Measurements from ENCODE around the gene BTK.

BTK gene

GRCh38 chrX:101393530-101394305, 7.7 kb upstream of the BTK start:
- Histone ChIP-seq H3K36me3 (ENCODE audit: insufficient read depth, low read length) (peaks cover 20% of the 10 kb centered on the region; the same call in 1 of the 2 replicates), H3K4me3 (ENCODE audit: low read depth, low read length) (peak overlapping the region; percentile 21; the same call in 1 of the 2 replicates), H3K27me3 (ENCODE audit: insufficient read depth, low read length) (no peaks in the 10 kb centered on the region), H3K27ac (ENCODE audit: low read depth, low read length) (peak overlapping the region; percentile 47), H2AFZ (ENCODE audit: low read length, unreplicated experiment) (no peak overlapping the region), H3K79me2 (ENCODE audit: control insufficient read depth, insufficient read depth, low read length, unreplicated experiment) (peaks cover 27% of the 10 kb centered on the region), H3K4me1 (ENCODE audit: control insufficient read depth, insufficient read depth, low read length, unreplicated experiment) (peaks cover 8% of the 10 kb centered on the region)

GRCh38 chrX:101391831-101392230, 5.8 kb upstream of the BTK start:
- Histone ChIP-seq H3K79me2 (ENCODE audit: control insufficient read depth, insufficient read depth, low read length, unreplicated experiment) (peaks cover 27% of the 10 kb centered on the region), H3K4me1 (ENCODE audit: control insufficient read depth, insufficient read depth, low read length, unreplicated experiment) (peaks cover 8% of the 10 kb centered on the region), H2AFZ (ENCODE audit: low read length, unreplicated experiment) (no peak overlapping the region), H3K36me3 (ENCODE audit: insufficient read depth, low read length) (peaks cover 20% of the 10 kb centered on the region; the same call in 1 of the 2 replicates), H3K27ac (ENCODE audit: low read depth, low read length) (peak overlapping the region; percentile 74), H3K27me3 (ENCODE audit: insufficient read depth, low read length) (no peaks in the 10 kb centered on the region), H3K4me3 (ENCODE audit: low read depth, low read length) (peak overlapping the region; percentile 82)

GRCh38 chrX:101390664-101391525, 4.9 kb upstream of the BTK start, which contains the start of gene RPL36A:
RPL36A (plus strand) TSS chrX:101391011; CDS start chrX:101391044, 33 bp downstream.
- H3K79me2 ChIP-seq (ENCODE audit: control insufficient read depth, insufficient read depth, low read length, unreplicated experiment): peaks cover 27% of the 10 kb centered on the region

GRCh38 chrX:101388604-101389003, 2.6 kb upstream of the BTK start:
- H3K4me1 ChIP-seq (ENCODE audit: control insufficient read depth, insufficient read depth, low read length, unreplicated experiment): peaks cover 6% of the 10 kb centered on the region
- peaks cover 19% of the 10 kb centered on the region; the same call in 1 of the 2 replicates for H3K36me3 ChIP-seq (ENCODE audit: insufficient read depth, low read length)
- no peak overlapping the region for H3K4me3 ChIP-seq (ENCODE audit: low read depth, low read length)
- H3K27ac ChIP-seq (ENCODE audit: low read depth, low read length): no peak overlapping the region
- H2AFZ ChIP-seq (ENCODE audit: low read length, unreplicated experiment): no peak overlapping the region
- peaks cover 24% of the 10 kb centered on the region for H3K79me2 ChIP-seq (ENCODE audit: control insufficient read depth, insufficient read depth, low read length, unreplicated experiment)
- H3K27me3 ChIP-seq (ENCODE audit: insufficient read depth, low read length): no peaks in the 10 kb centered on the region

More at GRCh38 chrX:101390664-101391525, 4.9 kb upstream of the BTK start, which contains the start of gene RPL36A:
- Histone ChIP-seq H3K4me1 (ENCODE audit: control insufficient read depth, insufficient read depth, low read length, unreplicated experiment) (peaks cover 8% of the 10 kb centered on the region), H3K36me3 (ENCODE audit: insufficient read depth, low read length) (peaks cover 20% of the 10 kb centered on the region; the same call in 1 of the 2 replicates), H2AFZ (ENCODE audit: low read length, unreplicated experiment) (peak within 1 kb of the TSS; percentile 76), H3K27ac (ENCODE audit: low read depth, low read length) (peak within 1 kb of the TSS; percentile 74), H3K4me3 (ENCODE audit: low read depth, low read length) (peak within 1 kb of the TSS; percentile 82), H3K27me3 (ENCODE audit: insufficient read depth, low read length) (no peaks in the 10 kb centered on the region)

- Histone ChIP-seq H3K4me1 (ENCODE audit: control insufficient read depth, insufficient read depth, low read length, unreplicated experiment) (no peaks in the 10 kb centered on the region), H3K27ac (ENCODE audit: low read depth, low read length) (no peak overlapping the region), H2AFZ (ENCODE audit: low read length, unreplicated experiment) (no peak overlapping the region), H3K4me3 (ENCODE audit: low read depth, low read length) (no peak overlapping the region), H3K79me2 (ENCODE audit: control insufficient read depth, insufficient read depth, low read length, unreplicated experiment) (peaks cover 7% of the 10 kb centered on the region), H3K36me3 (ENCODE audit: insufficient read depth, low read length) (peaks cover 3% of the 10 kb centered on the region; the same call in 1 of the 2 replicates), H3K27me3 (ENCODE audit: insufficient read depth, low read length) (no peaks in the 10 kb centered on the region)
These were observed 523 bp upstream of the BTK start for GRCh38 chrX:101386542-101386885.

- Histone ChIP-seq H3K4me3 (ENCODE audit: low read depth, low read length) (no peak overlapping the region), H3K4me1 (ENCODE audit: control insufficient read depth, insufficient read depth, low read length, unreplicated experiment) (no peaks in the 10 kb centered on the region), H3K36me3 (ENCODE audit: insufficient read depth, low read length) (no peaks in the 10 kb centered on the region), H3K27ac (ENCODE audit: low read depth, low read length) (no peak overlapping the region), H3K79me2 (ENCODE audit: control insufficient read depth, insufficient read depth, low read length, unreplicated experiment) (no peaks in the 10 kb centered on the region), H3K27me3 (ENCODE audit: insufficient read depth, low read length) (no peaks in the 10 kb centered on the region), H2AFZ (ENCODE audit: low read length, unreplicated experiment) (no peak overlapping the region)
These were observed 836 bp downstream of the BTK start for GRCh38 chrX:101385026-101385684.

- H2AFZ ChIP-seq (ENCODE audit: low read length, unreplicated experiment): no peak overlapping the region
- no peaks in the 10 kb centered on the region for H3K79me2 ChIP-seq (ENCODE audit: control insufficient read depth, insufficient read depth, low read length, unreplicated experiment)
- H3K27ac ChIP-seq (ENCODE audit: low read depth, low read length): no peak overlapping the region
- H3K36me3 ChIP-seq (ENCODE audit: insufficient read depth, low read length): no peaks in the 10 kb centered on the region
- no peaks in the 10 kb centered on the region for H3K27me3 ChIP-seq (ENCODE audit: insufficient read depth, low read length)
- H3K4me1 ChIP-seq (ENCODE audit: control insufficient read depth, insufficient read depth, low read length, unreplicated experiment): no peaks in the 10 kb centered on the region
- no peak overlapping the region for H3K4me3 ChIP-seq (ENCODE audit: low read depth, low read length)
These were observed 2.2 kb downstream of the BTK start for GRCh38 chrX:101383679-101384205.

- H3K27ac ChIP-seq (ENCODE audit: low read depth, low read length): no peak overlapping the region
- H3K4me1 ChIP-seq (ENCODE audit: control insufficient read depth, insufficient read depth, low read length, unreplicated experiment): no peaks in the 10 kb centered on the region
- 0 out of 2 replicates have a peak, but pooled peaks cover 5% of the 10 kb centered on the region for H3K27me3 ChIP-seq (ENCODE audit: insufficient read depth, low read length)
- no peak overlapping the region for H3K4me3 ChIP-seq (ENCODE audit: low read depth, low read length)
- no peaks in the 10 kb centered on the region for H3K36me3 ChIP-seq (ENCODE audit: insufficient read depth, low read length)
- no peak overlapping the region for H2AFZ ChIP-seq (ENCODE audit: low read length, unreplicated experiment)
- H3K79me2 ChIP-seq (ENCODE audit: control insufficient read depth, insufficient read depth, low read length, unreplicated experiment): no peaks in the 10 kb centered on the region
These were observed 8.4 kb downstream of the BTK start for GRCh38 chrX:101377547-101377946.

- no peaks in the 10 kb centered on the region for H3K4me1 ChIP-seq (ENCODE audit: control insufficient read depth, insufficient read depth, low read length, unreplicated experiment)
- no peak overlapping the region for H2AFZ ChIP-seq (ENCODE audit: low read length, unreplicated experiment)
- H3K79me2 ChIP-seq (ENCODE audit: control insufficient read depth, insufficient read depth, low read length, unreplicated experiment): no peaks in the 10 kb centered on the region
- H3K27me3 ChIP-seq (ENCODE audit: insufficient read depth, low read length): 0 out of 2 replicates have a peak, but pooled peaks cover 5% of the 10 kb centered on the region
- H3K36me3 ChIP-seq (ENCODE audit: insufficient read depth, low read length): no peaks in the 10 kb centered on the region
- H3K27ac ChIP-seq (ENCODE audit: low read depth, low read length): no peak overlapping the region
- H3K4me3 ChIP-seq (ENCODE audit: low read depth, low read length): no peak overlapping the region
These were observed 15.0 kb downstream of the BTK start for GRCh38 chrX:101370888-101371504.

GRCh38 chrX:101369687-101370086, 16.3 kb downstream of the BTK start:
- no peak overlapping the region for H2AFZ ChIP-seq (ENCODE audit: low read length, unreplicated experiment)
- 0 out of 2 replicates have a peak, but pooled peaks cover 4% of the 10 kb centered on the region for H3K27me3 ChIP-seq (ENCODE audit: insufficient read depth, low read length)
- no peak overlapping the region for H3K27ac ChIP-seq (ENCODE audit: low read depth, low read length)
- no peaks in the 10 kb centered on the region for H3K4me1 ChIP-seq (ENCODE audit: control insufficient read depth, insufficient read depth, low read length, unreplicated experiment)
- no peaks in the 10 kb centered on the region for H3K79me2 ChIP-seq (ENCODE audit: control insufficient read depth, insufficient read depth, low read length, unreplicated experiment)
- no peak overlapping the region for H3K4me3 ChIP-seq (ENCODE audit: low read depth, low read length)
- H3K36me3 ChIP-seq (ENCODE audit: insufficient read depth, low read length): no peaks in the 10 kb centered on the region

All from ACC112 (cell line).